GM23338 (cell line): ENCODE measurements around the gene KAZN.

Experiments
- CREB1 ChIP-seq: fragments of 250-450 bp; sonication (Bioruptor Pico); IDR thresholded peaks from 2 replicates; pipeline ENCODE4 v1.5.0; 2020; ENCODE audit warnings: low read depth, mild to moderate bottlenecking, moderate library complexity
- CTCF ChIP-seq, 2 experiments: fragments of 200-600 bp in 1 of 2; sonication (generic) in 1 of 2; conservative IDR thresholded peaks; 2 replicates each; pipeline versions ENCODE4 v1.5.1 to v1.6.1; 2016 to 2017; ENCODE audit warnings: antibody characterized with exemption in 2 of 2, low read depth in 2 of 2, mild to moderate bottlenecking in 2 of 2, moderate library complexity in 1 of 2
- ETS1 ChIP-seq: IDR thresholded peaks from 2 replicates; pipeline ENCODE4 v1.6.1; 2016; ENCODE audit warnings: antibody characterized with exemption
- EZH2 ChIP-seq: fragments of 200-600 bp; sonication (generic); IDR thresholded peaks from one replicate; pipeline ENCODE4 v1.8.0; 2017; ENCODE audit warnings: antibody characterized with exemption, mild to moderate bottlenecking, low read depth; ENCODE audit not compliant: unreplicated experiment
- EZH2phosphoT487 ChIP-seq: fragments of 200-600 bp; sonication (generic); IDR thresholded peaks from one replicate; pipeline ENCODE4 v1.8.1; 2018; ENCODE audit warnings: antibody characterized with exemption; ENCODE audit not compliant: unreplicated experiment
- JUNB ChIP-seq: IDR thresholded peaks from one replicate; pipeline ENCODE4 v1.6.1; 2016; ENCODE audit warnings: antibody characterized with exemption; ENCODE audit not compliant: unreplicated experiment
- POLR2AphosphoS5 ChIP-seq: IDR thresholded peaks from 2 replicates; pipeline ENCODE4 v1.6.1; 2016; ENCODE audit warnings: antibody characterized with exemption, low read depth
- REST ChIP-seq: IDR thresholded peaks from one replicate; pipeline ENCODE4 v1.6.1; 2018; ENCODE audit warnings: antibody characterized with exemption; ENCODE audit not compliant: unreplicated experiment
- STAT1 ChIP-seq: IDR thresholded peaks from one replicate; pipeline ENCODE4 v1.6.1; 2016; ENCODE audit warnings: antibody characterized with exemption; ENCODE audit not compliant: unreplicated experiment
- ZNF114 ChIP-seq: fragments of 250-450 bp; sonication (Bioruptor Pico); IDR thresholded peaks from 2 replicates; pipeline ENCODE4 v1.5.0; 2020; ENCODE audit warnings: mild to moderate bottlenecking, moderate library complexity
- ZNF331 ChIP-seq: fragments of 250-450 bp; sonication (Bioruptor Pico); IDR thresholded peaks from 2 replicates; pipeline ENCODE4 v1.5.0; 2020; ENCODE audit warnings: low read depth, mild to moderate bottlenecking, moderate library complexity
- ZNF462 ChIP-seq: fragments of 250-450 bp; sonication (Bioruptor Pico); IDR thresholded peaks from 2 replicates; pipeline ENCODE4 v1.5.0; 2020; ENCODE audit warnings: mild to moderate bottlenecking, moderate library complexity

GRCh38 chr1:15071936-15072335 lies 473.5 kb downstream of the KAZN start:
- no peak for TF ChIP-seq EZH2phosphoT487
- TF ChIP-seq EZH2 = no peak
- TF ChIP-seq POLR2AphosphoS5 = no peak
- TF ChIP-seq CTCF (conservative IDR thresholded peaks at IDR 0.05; ENCODE audit: low read depth in 2 of 2) = no peak
- TF ChIP-seq REST = no peak
- no peak for TF ChIP-seq CREB1 (CRISPR knock-in tag)
- no peak for TF ChIP-seq JUNB
- TF ChIP-seq STAT1 = no peak
- TF ChIP-seq ETS1 = no peak
- no peak for TF ChIP-seq ZNF114 (CRISPR knock-in tag)
- no peak for TF ChIP-seq ZNF331 (CRISPR knock-in tag)
- no peak for TF ChIP-seq ZNF462
